ENCODE data around the gene ZNF684.

- no peak for TF ChIP-seq CTCF (IDR thresholded peaks at IDR 0.05)
- no peak for TF ChIP-seq POLR2A (IDR thresholded peaks at IDR 0.05)
- no peak for TF ChIP-seq EP300 (IDR thresholded peaks at IDR 0.05)
Observed at GRCh38 chr1:40519517-40519916, 11.9 kb upstream of the ZNF684 start.

All from ovary (tissue), 3 donors.